GM18511 (cell line): Measurements from ENCODE around the gene PIAS1.

Experiments used
- ATAC-seq: cut with Tn5 transposase; IDR thresholded peaks from one replicate; pipeline ENCODE4 v1.9.1; 2021; ENCODE audit warnings: mild to moderate bottlenecking, moderate library complexity; ENCODE audit not compliant: unreplicated experiment

PIAS1 gene

GRCh38 chr15:68061602-68062001 lies 7.5 kb downstream of the PIAS1 start:
- no peak for ATAC-seq

- no peak for ATAC-seq
These were observed 8.1 kb downstream of the PIAS1 start for GRCh38 chr15:68062214-68062613.

- no peak for ATAC-seq
These were observed 8.9 kb downstream of the PIAS1 start for GRCh38 chr15:68062946-68063465.

GRCh38 chr15:68063606-68064005 lies 9.5 kb downstream of the PIAS1 start:
- no peak for ATAC-seq

- no peak for ATAC-seq
These were observed 19.6 kb downstream of the PIAS1 start for GRCh38 chr15:68073576-68074288.

- no peak for ATAC-seq
These were observed 21.8 kb downstream of the PIAS1 start for GRCh38 chr15:68075764-68076385.

- no peak for ATAC-seq
These were observed 24.2 kb downstream of the PIAS1 start for GRCh38 chr15:68078365-68078764.

GRCh38 chr15:68080334-68080733 lies 26.2 kb downstream of the PIAS1 start:
- ATAC-seq = no peak

- ATAC-seq = no peak
These were observed 26.7 kb downstream of the PIAS1 start for GRCh38 chr15:68080783-68081182.

GRCh38 chr15:68081869-68082505 lies 27.9 kb downstream of the PIAS1 start:
- ATAC-seq = no peak

- no peak for ATAC-seq
These were observed 28.6 kb downstream of the PIAS1 start for GRCh38 chr15:68082735-68083134.

- no peak for ATAC-seq
These were observed 29.3 kb downstream of the PIAS1 start for GRCh38 chr15:68083463-68083862.

- no peak for ATAC-seq
These were observed 30.9 kb downstream of the PIAS1 start for GRCh38 chr15:68085052-68085451.

GRCh38 chr15:68091743-68092142 lies 37.6 kb downstream of the PIAS1 start:
- no peak for ATAC-seq

GRCh38 chr15:68096099-68096498 lies 42.0 kb downstream of the PIAS1 start:
- no peak for ATAC-seq

GRCh38 chr15:68097029-68097428 lies 42.9 kb downstream of the PIAS1 start:
- ATAC-seq = no peak

- ATAC-seq = no peak
These were observed 44.4 kb downstream of the PIAS1 start for GRCh38 chr15:68098465-68098864.

- no peak for ATAC-seq
These were observed 46.1 kb downstream of the PIAS1 start for GRCh38 chr15:68100194-68100593.

GRCh38 chr15:68103603-68104002 lies 49.5 kb downstream of the PIAS1 start:
- ATAC-seq = no peak

- ATAC-seq = no peak
These were observed 52.5 kb downstream of the PIAS1 start for GRCh38 chr15:68106656-68107055.

GRCh38 chr15:68107142-68107541 lies 53.0 kb downstream of the PIAS1 start:
- ATAC-seq = no peak

GRCh38 chr15:68112706-68113105 lies 58.6 kb downstream of the PIAS1 start:
- no peak for ATAC-seq
